Retinal pigment epithelial cell (primary cell): ENCODE data around the gene ATXN7L1.

Experiments
- DNase-seq: peaks from one replicate; pipeline ENCODE4 v3.0.0-alpha.2; 2010; ENCODE audit warnings: low read depth
- H3K4me3 ChIP-seq: 2 replicates; pipeline ENCODE4 v1.5.1; 2011; ENCODE audit warnings: mild to moderate bottlenecking, low read length, control low read depth, moderate library complexity
- TF ChIP-seq, protein P1 (sequence below): conservative IDR thresholded peaks from 2 replicates; pipeline ENCODE4 v1.5.1; 2011; ENCODE audit warnings: low read depth, low read length, control low read depth, inconsistent platforms

Gene ATXN7L1

DNA sequence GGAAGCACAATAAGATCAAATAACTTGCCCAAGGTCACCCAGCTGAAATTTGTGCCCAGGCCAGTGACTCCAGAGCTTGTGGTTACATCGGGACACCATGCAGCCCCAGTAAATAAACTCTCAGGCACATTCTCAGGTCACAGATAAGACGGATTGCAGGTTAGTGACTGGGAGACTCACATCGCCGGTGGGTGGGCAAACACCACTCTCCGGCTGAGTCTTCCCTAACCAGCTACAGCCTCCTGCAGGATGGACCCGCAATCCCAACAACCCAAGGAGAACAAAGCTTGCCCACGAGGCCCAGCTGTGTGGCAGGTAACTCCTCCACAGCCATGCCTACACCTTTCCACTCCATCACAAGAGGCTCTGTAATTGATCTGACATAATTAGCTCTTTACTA is 213.4 kb downstream of the ATXN7L1 start:
- DNase-seq = no peak
- TF ChIP-seq, protein P1, sequence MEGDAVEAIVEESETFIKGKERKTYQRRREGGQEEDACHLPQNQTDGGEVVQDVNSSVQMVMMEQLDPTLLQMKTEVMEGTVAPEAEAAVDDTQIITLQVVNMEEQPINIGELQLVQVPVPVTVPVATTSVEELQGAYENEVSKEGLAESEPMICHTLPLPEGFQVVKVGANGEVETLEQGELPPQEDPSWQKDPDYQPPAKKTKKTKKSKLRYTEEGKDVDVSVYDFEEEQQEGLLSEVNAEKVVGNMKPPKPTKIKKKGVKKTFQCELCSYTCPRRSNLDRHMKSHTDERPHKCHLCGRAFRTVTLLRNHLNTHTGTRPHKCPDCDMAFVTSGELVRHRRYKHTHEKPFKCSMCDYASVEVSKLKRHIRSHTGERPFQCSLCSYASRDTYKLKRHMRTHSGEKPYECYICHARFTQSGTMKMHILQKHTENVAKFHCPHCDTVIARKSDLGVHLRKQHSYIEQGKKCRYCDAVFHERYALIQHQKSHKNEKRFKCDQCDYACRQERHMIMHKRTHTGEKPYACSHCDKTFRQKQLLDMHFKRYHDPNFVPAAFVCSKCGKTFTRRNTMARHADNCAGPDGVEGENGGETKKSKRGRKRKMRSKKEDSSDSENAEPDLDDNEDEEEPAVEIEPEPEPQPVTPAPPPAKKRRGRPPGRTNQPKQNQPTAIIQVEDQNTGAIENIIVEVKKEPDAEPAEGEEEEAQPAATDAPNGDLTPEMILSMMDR = no peak
- no peak overlapping the region for H3K4me3 ChIP-seq

- TF ChIP-seq, protein P1 = no peak
Measured at GRCh38 chr7:105661625-105662024, 214.8 kb downstream of the ATXN7L1 start.

DNA sequence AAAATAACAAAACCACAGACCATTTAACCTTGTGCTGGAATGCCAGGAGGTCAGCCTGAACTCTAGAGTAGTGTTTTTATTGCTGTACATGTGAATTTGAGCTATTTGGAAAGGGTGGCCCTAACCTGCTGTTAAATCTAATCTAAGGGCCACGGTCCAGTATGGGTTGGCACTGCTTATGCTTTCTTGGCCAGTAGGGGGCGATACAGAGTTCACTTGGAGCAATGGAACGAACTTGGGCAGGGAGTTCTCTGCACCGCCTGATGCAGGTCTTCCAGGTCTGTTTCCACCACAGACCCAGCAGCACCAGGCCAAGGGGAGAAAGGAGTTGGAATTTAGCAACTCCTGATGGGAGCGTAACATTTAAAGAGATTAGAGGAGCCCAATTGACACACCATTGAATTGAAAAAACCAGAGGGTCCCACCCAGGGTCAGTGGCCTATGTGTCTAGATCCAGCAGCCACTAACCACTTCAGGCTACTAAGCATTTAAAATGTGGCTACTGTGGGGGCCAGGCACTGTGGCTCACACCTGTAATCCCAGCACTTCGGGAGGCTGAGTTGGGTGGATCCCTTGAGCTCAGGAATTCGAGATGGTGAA is 219.4 kb downstream of the ATXN7L1 start:
- no peak for DNase-seq
- TF ChIP-seq, protein P1 = peak; percentile 68
- no peak overlapping the region for H3K4me3 ChIP-seq

More at GRCh38 chr7:105661625-105662024, 214.8 kb downstream of the ATXN7L1 start:
- no peak for DNase-seq
- H3K4me3 ChIP-seq = no peak overlapping the region

DNA sequence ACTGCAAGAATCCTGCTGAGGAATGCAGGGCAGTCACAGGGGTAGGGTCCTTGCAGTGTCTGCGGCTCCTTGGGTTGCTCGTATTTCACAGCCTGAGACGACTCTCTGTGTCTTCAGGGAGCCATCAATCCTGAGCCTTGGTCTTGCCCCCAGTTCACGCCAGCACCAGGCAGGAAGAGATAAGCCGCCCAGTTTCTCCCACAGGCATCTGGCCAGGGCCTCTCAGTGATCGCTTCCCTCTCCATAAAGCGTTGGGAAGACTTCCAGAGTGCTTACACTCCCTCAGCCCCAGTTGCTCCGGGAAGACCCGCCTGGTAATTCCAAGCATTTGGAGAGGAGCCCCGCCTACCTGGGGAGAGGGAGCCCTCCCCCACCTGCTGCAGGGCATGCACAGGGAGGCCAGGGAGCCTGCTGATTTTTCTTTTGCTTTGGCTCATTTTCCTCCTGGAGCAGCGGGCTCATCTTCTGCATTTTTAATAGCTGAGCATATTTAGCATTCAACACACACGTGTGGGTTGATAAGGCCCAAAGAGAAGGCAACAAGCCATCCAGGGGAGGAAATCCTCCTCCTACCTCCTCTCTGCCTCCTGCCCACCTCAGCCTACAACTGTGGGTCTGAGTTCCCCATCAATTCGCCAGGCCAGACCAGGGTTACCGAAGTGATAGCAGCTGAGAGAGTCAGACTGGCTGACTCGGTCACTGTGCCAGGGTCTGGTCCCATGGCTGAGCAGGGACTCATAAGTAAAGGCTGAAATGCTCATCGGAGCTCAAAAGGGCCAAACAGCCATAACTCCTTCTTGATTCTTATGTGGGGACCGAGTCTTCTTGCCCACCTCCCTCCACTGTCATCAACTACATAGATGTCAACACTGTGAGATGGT is 220.7 kb downstream of the ATXN7L1 start:
- no peak overlapping the region for H3K4me3 ChIP-seq
- DNase-seq = no peak
- TF ChIP-seq, protein P1 = no peak

DNA sequence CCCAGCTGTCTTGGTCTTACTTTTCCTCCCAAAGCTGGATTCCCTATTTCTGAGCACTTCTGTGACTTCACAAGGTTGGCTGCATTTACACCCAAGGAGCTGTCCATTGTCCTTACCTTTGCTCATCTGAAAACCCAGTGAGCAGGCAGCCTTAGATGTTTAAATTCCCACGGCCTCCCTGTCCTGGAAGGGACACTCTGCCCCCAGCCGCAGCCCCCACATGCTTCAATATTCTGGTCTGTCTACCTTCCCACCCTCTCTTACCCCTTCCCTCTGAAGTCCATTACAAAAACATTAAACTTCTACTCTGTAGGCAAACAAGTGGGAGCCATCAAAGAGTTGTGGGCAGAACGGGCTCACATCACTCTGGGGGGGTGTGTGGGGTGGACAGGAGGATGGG is 221.3 kb downstream of the ATXN7L1 start:
- TF ChIP-seq, protein P1 = no peak
- H3K4me3 ChIP-seq = no peak overlapping the region
- DNase-seq = no peak

DNA sequence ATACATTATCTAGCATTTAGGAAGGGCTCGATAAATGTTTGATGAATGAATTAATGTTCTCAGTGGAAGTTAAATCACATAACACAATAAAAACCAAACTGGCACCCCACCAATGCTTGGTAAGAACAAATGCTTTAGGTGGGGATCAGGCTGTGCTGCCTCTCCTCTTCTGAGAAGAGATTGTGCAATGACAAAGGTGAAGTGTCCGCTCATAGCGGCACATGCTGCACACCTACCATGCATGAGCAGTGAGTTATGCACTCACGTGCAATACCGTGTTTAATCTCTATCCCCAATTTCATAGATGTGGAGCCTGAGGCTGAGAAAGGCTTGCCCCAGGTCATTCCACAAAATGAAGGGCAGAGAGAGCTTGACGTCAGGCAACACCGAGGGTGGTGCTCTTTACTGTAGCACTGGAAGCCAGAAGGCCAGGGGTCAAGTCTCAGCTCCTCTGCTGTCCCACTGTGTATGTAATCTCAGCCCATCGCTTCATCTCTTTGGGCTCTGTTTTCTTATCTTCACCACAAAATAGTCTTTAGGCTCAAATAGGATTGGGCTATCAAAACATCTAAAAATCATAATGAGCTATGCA is 222.2 kb downstream of the ATXN7L1 start:
- TF ChIP-seq, protein P1 = no peak
- DNase-seq = no peak
- H3K4me3 ChIP-seq = no peak overlapping the region
